ENCODE measurements around the gene TMEM117.

DNA sequence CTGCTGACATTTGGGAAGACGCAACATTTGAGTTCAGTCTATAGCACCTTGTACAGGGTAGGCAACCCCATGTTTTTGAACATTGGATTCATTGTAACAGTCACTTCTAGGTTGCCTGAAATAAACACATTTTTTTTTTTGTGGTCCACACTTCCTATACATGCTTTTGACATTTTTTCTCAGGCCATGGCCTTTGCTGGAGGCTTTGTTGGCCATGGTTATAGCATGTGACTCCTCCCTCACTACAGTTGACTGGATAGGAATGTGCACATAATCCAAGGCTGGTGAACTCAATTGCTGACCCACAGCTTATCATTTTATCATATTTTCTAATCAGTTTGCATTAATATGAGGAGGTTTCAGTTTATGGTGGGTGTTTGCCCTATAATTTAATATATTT, 60.6 kb downstream of the TMEM117 start:
- TF ChIP-seq POLR2A (IDR thresholded peaks at IDR 0.05; ENCODE audit: low read length) (no peak), GATA1 (IDR thresholded peaks at IDR 0.05; ENCODE audit: low read depth, low read length) (no peak)
